Loucy (cell line): ENCODE measurements around the gene FLCN.

Source experiments
- H2AFZ ChIP-seq: fragments of 200-600 bp; sonication (generic); 2 replicates; pipeline ENCODE4 v1.6.0; 2016; ENCODE audit warnings: antibody characterized with exemption, mild to moderate bottlenecking, low read length, moderate library complexity
- H3F3A ChIP-seq: fragments of 200-600 bp; 2 replicates; pipeline ENCODE4 v1.6.0; 2016; ENCODE audit warnings: antibody characterized with exemption, low read depth, mild to moderate bottlenecking
- H3K27me3 ChIP-seq: fragments of 200-600 bp; sonication (generic); 2 replicates; pipeline ENCODE4 v1.6.1; 2014; ENCODE audit warnings: low read length, mild to moderate bottlenecking; ENCODE audit not compliant: insufficient read depth, poor library complexity, severe bottlenecking
- H3K36me3 ChIP-seq: fragments of 200-600 bp; sonication (generic); 2 replicates; pipeline ENCODE4 v1.6.1; 2016; ENCODE audit warnings: low read length; ENCODE audit not compliant: insufficient read depth
- H3K4me1 ChIP-seq: fragments of 200-600 bp; sonication (generic); 2 replicates; pipeline ENCODE4 v1.5.1; 2014; ENCODE audit warnings: low read length, mild to moderate bottlenecking; ENCODE audit not compliant: insufficient read depth, poor library complexity, severe bottlenecking
- H3K4me2 ChIP-seq: fragments of 200-600 bp; sonication (generic); 2 replicates; pipeline ENCODE4 v1.6.0; 2014; ENCODE audit warnings: antibody characterized with exemption, low read length, low read depth, mild to moderate bottlenecking; ENCODE audit not compliant: poor library complexity, severe bottlenecking
- H3K4me3 ChIP-seq: fragments of 200-600 bp; sonication (generic); 2 replicates; pipeline ENCODE4 v1.5.1; 2014; ENCODE audit warnings: low read length, mild to moderate bottlenecking, mixed read lengths; ENCODE audit not compliant: poor library complexity, severe bottlenecking
- H3K79me2 ChIP-seq: fragments of 200-600 bp; sonication (generic); 2 replicates; pipeline ENCODE4 v1.6.1; 2014; ENCODE audit warnings: low read length; ENCODE audit not compliant: insufficient read depth
- H3K9ac ChIP-seq: fragments of 200-600 bp; sonication (generic); 2 replicates; pipeline ENCODE4 v1.6.0; 2014; ENCODE audit warnings: mild to moderate bottlenecking, low read depth, low read length, moderate library complexity; ENCODE audit not compliant: poor library complexity, severe bottlenecking
- H3K9me2 ChIP-seq: fragments of 200-600 bp; sonication (generic); replicated peaks from 2 replicates; pipeline ENCODE4 v1.6.1; 2016; ENCODE audit warnings: low read depth, low read length, mixed read lengths
- H3K9me3 ChIP-seq: fragments of 200-600 bp; sonication (generic); 2 replicates; pipeline ENCODE4 v1.6.1; 2014; ENCODE audit warnings: mild to moderate bottlenecking, antibody characterized with exemption, low read length, low read depth; ENCODE audit not compliant: insufficient read depth
- H4K20me1 ChIP-seq: fragments of 200-600 bp; sonication (generic); 2 replicates; pipeline ENCODE4 v1.6.0; 2014; ENCODE audit warnings: antibody characterized with exemption, low read length, mild to moderate bottlenecking; ENCODE audit not compliant: insufficient read depth, poor library complexity, severe bottlenecking
- EZH2phosphoT487 ChIP-seq: fragments of 200-600 bp; IDR thresholded peaks from 2 replicates; pipeline ENCODE4 v1.6.1; 2018; ENCODE audit warnings: antibody characterized with exemption, mild to moderate bottlenecking, moderate library complexity, borderline replicate concordance
- TF ChIP-seq, protein P1 (sequence below): fragments of 200-600 bp; sonication (generic); conservative IDR thresholded peaks from 2 replicates; pipeline ENCODE4 v1.5.1; 2014; ENCODE audit warnings: mild to moderate bottlenecking, antibody characterized with exemption, low read length

The FLCN gene

DNA sequence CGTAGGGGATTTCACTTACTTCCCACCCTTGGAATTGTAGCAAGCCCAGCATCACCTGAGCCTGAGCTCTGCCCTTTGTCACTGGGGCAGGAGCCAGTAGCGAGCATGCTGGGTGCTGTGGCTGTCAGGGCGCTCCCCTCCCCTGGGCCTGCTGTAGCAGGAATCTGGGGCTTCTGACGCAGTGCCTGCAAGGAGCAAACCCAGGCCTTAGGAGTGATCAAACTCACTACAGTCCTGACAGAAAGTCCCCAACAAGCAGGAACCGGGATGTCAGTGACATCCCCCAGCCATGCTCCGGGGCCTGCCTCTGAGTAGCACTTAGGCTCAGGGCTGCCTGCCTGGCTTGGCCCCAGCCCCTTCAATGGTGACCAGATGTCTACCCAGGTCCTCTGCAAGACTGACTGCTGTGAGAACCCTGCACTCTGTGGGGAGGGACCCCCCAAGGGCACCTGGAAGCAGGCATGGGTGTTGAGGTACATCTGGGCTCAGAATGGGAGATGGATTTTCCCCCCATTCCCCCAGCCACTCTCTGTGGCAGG lies 54.3 kb downstream of the FLCN start:
- Histone ChIP-seq H2AFZ (no peak overlapping the region), H3K79me2 (no peaks in the 10 kb centered on the region), H3K9me2 (no peaks in the 10 kb centered on the region), H4K20me1 (no peaks in the 10 kb centered on the region), H3K36me3 (peaks cover 40% of the 10 kb centered on the region; the same call in 1 of the 2 replicates), H3K27me3 (no peaks in the 10 kb centered on the region), H3K4me2 (peak overlapping the region; percentile 23), H3K9ac (no peak overlapping the region), H3K9me3 (no peaks in the 10 kb centered on the region), H3K4me3 (no peak overlapping the region), H3F3A (no peaks in the 10 kb centered on the region), H3K4me1 (peaks cover 24% of the 10 kb centered on the region)
- TF ChIP-seq, protein P1, sequence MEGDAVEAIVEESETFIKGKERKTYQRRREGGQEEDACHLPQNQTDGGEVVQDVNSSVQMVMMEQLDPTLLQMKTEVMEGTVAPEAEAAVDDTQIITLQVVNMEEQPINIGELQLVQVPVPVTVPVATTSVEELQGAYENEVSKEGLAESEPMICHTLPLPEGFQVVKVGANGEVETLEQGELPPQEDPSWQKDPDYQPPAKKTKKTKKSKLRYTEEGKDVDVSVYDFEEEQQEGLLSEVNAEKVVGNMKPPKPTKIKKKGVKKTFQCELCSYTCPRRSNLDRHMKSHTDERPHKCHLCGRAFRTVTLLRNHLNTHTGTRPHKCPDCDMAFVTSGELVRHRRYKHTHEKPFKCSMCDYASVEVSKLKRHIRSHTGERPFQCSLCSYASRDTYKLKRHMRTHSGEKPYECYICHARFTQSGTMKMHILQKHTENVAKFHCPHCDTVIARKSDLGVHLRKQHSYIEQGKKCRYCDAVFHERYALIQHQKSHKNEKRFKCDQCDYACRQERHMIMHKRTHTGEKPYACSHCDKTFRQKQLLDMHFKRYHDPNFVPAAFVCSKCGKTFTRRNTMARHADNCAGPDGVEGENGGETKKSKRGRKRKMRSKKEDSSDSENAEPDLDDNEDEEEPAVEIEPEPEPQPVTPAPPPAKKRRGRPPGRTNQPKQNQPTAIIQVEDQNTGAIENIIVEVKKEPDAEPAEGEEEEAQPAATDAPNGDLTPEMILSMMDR: no peak
- TF ChIP-seq EZH2phosphoT487: no peak

DNA sequence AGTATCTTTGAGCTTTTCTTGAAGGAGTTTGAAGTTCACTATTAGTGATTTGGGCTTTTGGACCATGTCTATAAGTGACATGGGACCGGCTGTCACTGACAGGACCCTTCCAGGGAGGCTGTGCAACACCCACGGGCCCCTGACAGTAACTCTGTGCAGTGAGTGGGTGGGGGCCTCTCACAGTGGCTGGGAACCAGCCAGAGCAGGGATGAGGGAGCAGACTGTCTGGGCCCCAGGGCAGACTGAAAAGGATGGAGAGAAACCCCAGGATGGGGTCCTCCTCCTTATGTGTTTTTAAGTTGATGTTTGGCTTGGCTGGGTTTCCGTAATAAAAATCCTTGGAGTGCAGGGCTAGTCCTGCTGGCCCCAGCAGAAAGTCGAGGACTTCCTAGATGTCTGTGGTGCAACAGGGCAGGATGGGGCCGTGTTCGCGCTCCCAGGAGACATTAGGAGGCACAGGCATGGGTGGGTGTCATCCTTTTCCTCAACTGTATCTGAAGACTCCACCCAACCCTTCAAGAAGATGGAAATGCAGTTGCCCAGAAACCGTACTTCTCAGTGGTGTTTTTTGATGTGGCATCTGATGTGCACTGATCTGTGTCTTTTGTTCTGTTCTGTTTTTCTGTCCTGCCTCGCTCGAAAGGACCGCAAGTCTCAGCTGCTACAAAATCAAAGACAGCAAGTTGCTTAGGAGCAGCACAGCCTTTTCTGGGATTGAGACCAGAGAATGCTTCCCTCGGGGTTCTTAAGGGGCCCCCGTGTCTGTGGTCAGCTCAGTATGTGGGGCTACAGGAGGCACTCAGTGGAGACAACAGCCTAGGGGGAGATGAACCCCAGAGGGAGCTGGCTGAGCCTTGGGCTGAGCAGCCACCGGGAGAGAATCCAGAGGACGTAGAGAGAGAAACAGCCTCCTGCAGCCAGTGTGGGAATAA lies 55.0 kb downstream of the FLCN start:
- H3K9ac ChIP-seq: no peak overlapping the region
- no peaks in the 10 kb centered on the region for H3K9me3 ChIP-seq
- H2AFZ ChIP-seq: no peak overlapping the region
- H3K79me2 ChIP-seq: no peaks in the 10 kb centered on the region
- peaks cover 24% of the 10 kb centered on the region for H3K4me1 ChIP-seq
- no peak overlapping the region for H3K4me3 ChIP-seq
- peak overlapping the region; percentile 23 for H3K4me2 ChIP-seq
- TF ChIP-seq, protein P1: no peak
- no peak for TF ChIP-seq EZH2phosphoT487
- no peaks in the 10 kb centered on the region for H4K20me1 ChIP-seq
- no peaks in the 10 kb centered on the region for H3K9me2 ChIP-seq
- H3K36me3 ChIP-seq: peaks cover 48% of the 10 kb centered on the region; the same call in 1 of the 2 replicates
- no peaks in the 10 kb centered on the region for H3K27me3 ChIP-seq
- no peaks in the 10 kb centered on the region for H3F3A ChIP-seq

DNA sequence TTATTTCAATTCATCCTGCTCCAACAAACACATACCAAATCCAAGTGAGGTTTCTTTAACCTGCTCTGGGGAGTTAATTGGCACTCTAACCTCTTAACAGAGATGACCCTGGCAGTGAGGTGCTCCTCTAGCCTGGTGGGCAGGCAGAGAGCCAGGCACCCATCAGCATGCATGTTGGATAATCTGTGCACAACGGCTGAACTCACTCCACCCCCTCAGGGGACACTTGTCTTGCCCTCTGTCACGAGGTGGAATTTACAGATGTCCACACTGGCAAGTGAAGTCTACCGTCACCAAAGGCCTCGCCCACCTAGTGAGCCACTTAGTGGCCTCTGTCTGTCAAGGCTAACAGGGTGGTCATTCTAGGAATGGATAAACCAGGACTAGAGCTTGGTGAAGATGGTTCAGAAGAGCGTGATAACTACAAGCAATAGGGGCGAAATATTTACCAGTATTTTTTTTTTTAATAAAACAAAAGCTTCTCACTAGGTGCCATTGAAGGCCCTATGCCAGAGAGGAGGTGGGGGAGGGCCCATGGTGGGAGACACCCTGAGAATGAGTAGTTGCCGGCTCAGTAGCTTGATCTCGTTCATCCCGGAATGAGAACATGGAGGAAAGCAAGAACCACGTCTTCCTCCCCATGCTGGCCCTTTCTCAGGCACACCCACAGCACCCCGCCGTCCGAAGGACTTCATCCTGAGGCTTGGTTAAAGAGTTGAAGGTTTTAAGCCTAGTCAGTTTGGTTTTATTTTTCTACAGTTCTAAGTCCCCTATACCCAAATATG lies 56.0 kb downstream of the FLCN start:
- Histone ChIP-seq H3K9me2 (no peaks in the 10 kb centered on the region), H3K36me3 (peaks cover 56% of the 10 kb centered on the region; the same call in 1 of the 2 replicates), H3F3A (no peaks in the 10 kb centered on the region), H3K4me3 (no peak overlapping the region), H3K9me3 (no peaks in the 10 kb centered on the region), H3K27me3 (no peaks in the 10 kb centered on the region), H2AFZ (no peak overlapping the region), H3K79me2 (no peaks in the 10 kb centered on the region), H3K9ac (no peak overlapping the region), H3K4me1 (peaks cover 31% of the 10 kb centered on the region), H3K4me2 (no peak overlapping the region), H4K20me1 (no peaks in the 10 kb centered on the region)
- no peak for TF ChIP-seq EZH2phosphoT487
- TF ChIP-seq, protein P1: no peak
